T-helper 1 cell (primary cell): ENCODE data around the gene BBS9.
"Not testable (repeated sequence)": the region's sequence is repeated elsewhere in the genome, so short reads cannot be mapped to it uniquely, and the experiment has no call there.

Experiments
- DNase-seq, 5 donors: peaks; one replicate each; pipeline ENCODE4 v3.0.0-alpha.2; 2012 to 2020

The BBS9 gene

GRCh38 chr7:33287738-33288137 lies 158.4 kb downstream of the BBS9 start:
- no peak for DNase-seq

GRCh38 chr7:33298848-33299247 lies 169.5 kb downstream of the BBS9 start:
- DNase-seq, result no peak

- no peak for DNase-seq
These were observed 170.1 kb downstream of the BBS9 start for GRCh38 chr7:33299425-33299824.

- no peak for DNase-seq
These were observed 170.8 kb downstream of the BBS9 start for GRCh38 chr7:33300131-33300530.

GRCh38 chr7:33300742-33301141 lies 171.4 kb downstream of the BBS9 start:
- DNase-seq, result no peak

GRCh38 chr7:33303978-33304557 lies 174.7 kb downstream of the BBS9 start:
- DNase-seq, result not testable (repeated sequence)

GRCh38 chr7:33307205-33307604 lies 177.8 kb downstream of the BBS9 start:
- DNase-seq, result no peak

- no peak for DNase-seq
These were observed 181.2 kb downstream of the BBS9 start for GRCh38 chr7:33310546-33310945.

- DNase-seq, result no peak
These were observed 196.6 kb downstream of the BBS9 start for GRCh38 chr7:33325754-33326484.

- DNase-seq, result no peak
These were observed 197.1 kb downstream of the BBS9 start for GRCh38 chr7:33326485-33326848.

- no peak for DNase-seq
These were observed 198.1 kb downstream of the BBS9 start for GRCh38 chr7:33327427-33327826.

- no peak for DNase-seq
These were observed 205.0 kb downstream of the BBS9 start for GRCh38 chr7:33334349-33334748.

- no peak for DNase-seq
These were observed 207.5 kb downstream of the BBS9 start for GRCh38 chr7:33336820-33337219.

GRCh38 chr7:33339074-33339790 lies 209.9 kb downstream of the BBS9 start:
- DNase-seq, result no peak

- no peak for DNase-seq
These were observed 216.7 kb downstream of the BBS9 start for GRCh38 chr7:33346055-33346454.

- no peak for DNase-seq
These were observed 221.2 kb downstream of the BBS9 start for GRCh38 chr7:33350577-33350976.

- DNase-seq, result no peak
These were observed 222.3 kb downstream of the BBS9 start for GRCh38 chr7:33351709-33352108.

GRCh38 chr7:33354201-33354600 lies 224.8 kb downstream of the BBS9 start:
- no peak for DNase-seq

- no peak for DNase-seq
These were observed 226.0 kb downstream of the BBS9 start for GRCh38 chr7:33355386-33355785.

- no peak for DNase-seq
These were observed 227.0 kb downstream of the BBS9 start for GRCh38 chr7:33356336-33356735.

GRCh38 chr7:33357846-33358245 lies 228.5 kb downstream of the BBS9 start:
- DNase-seq, result no peak

- no peak for DNase-seq
These were observed 240.5 kb downstream of the BBS9 start for GRCh38 chr7:33369888-33370287.

- DNase-seq, result no peak
These were observed 243.8 kb downstream of the BBS9 start for GRCh38 chr7:33373195-33373594.

GRCh38 chr7:33379891-33380525 lies 250.6 kb downstream of the BBS9 start:
- DNase-seq, result no peak
